ENCODE results near the gene MAP1LC3B. TPM values are rescaled to one million over a fixed set of nuclear protein-coding genes. Genes with fewer than 3 reads are reported as not detected.
A peak's percentile ranks its signal among the peaks of the same experiment; 100 is the strongest.

MAP1LC3B gene
- total RNA-seq (2014; rRNA removed; shearing (Covaris generic); ENCODE audit: low replicate concordance), result 5.2 and 11.6 TPM in 2 replicates

GRCh38 chr16:87391950-87392820, at the start of gene MAP1LC3B:
Gene MAP1LC3B (plus strand): TSS chr16:87392336. CDS start chr16:87392428, 92 bp downstream.
- in situ Hi-C loops (cut with HindIII; ENCODE audit: low pct_unique_long_range_greater_than_20kb, low sequenced_read_pairs), result no loop called here

DNA sequence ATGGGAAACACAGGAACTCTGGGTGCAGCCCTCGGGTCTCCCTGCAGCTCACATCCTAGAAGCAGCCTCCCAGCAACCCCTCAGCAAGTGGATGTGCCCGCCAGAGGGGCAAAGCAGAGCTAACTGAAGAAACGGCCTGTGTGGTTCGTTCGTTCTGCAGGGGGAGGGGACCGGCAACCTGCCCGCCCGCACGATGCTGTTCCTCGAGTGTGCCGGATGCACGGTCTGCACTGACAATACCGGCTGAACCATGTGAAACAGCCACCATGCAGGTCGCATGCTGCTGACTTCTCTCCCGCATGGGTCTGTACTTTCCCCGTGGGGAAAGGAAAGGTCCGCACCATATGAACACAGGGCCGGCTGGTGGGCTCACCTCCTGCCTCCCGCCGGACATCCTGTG, 49.6 kb upstream of the MAP1LC3B start:
- DNase-seq (ENCODE audit: low read depth), result no peak
- in situ Hi-C loops (cut with HindIII; ENCODE audit: low pct_unique_long_range_greater_than_20kb, low sequenced_read_pairs), result no loop called here

More at GRCh38 chr16:87391950-87392820, at the start of gene MAP1LC3B:
- DNase-seq (ENCODE audit: low read depth), result peak; percentile 98

- in situ Hi-C loops (cut with HindIII; ENCODE audit: low pct_unique_long_range_greater_than_20kb, low sequenced_read_pairs), result no loop called here
- DNase-seq (ENCODE audit: low read depth), result no peak
Measured at GRCh38 chr16:87342978-87343752, 49.0 kb upstream of the MAP1LC3B start.

- in situ Hi-C loops (cut with HindIII; ENCODE audit: low pct_unique_long_range_greater_than_20kb, low sequenced_read_pairs), result no loop called here
- DNase-seq (ENCODE audit: low read depth), result no peak
Measured at GRCh38 chr16:87343753-87344050, 48.4 kb upstream of the MAP1LC3B start.

GRCh38 chr16:87344165-87344930, 47.8 kb upstream of the MAP1LC3B start:
- no peak for DNase-seq (ENCODE audit: low read depth)
- in situ Hi-C loops (cut with HindIII; ENCODE audit: low pct_unique_long_range_greater_than_20kb, low sequenced_read_pairs), result no loop called here

DNA sequence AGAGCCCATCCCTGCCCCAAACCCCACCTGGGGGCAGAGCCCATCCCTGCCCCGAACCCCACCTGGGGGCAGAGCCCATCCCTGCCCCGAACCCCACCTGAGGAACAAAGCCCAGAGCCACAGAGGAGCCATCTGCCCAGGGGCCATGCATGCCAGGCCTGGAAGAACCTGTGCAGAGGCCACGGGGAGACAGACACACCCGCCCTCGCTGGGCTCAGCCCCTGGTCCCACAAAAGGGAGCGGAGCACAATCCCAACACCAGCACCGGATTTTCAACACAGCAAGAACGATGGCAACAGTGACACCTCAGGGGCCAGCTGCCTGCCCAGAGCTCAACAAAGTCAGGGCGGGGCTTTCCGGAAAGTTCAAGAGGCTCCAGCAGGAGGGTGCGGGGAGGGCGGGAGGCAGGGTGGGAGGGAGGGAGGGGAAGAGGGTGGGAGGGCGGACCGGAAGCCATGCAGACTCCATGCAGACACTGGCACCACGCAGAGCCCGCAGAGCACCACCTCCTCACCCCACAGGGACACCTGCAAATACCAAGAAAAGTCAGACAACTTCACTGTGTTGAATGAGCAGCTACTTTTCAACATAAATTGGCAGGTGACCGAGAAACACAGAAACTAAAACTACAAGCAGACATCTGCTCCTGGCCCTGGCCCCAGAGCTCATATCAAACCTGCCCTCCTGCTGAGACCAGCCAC, 47.1 kb upstream of the MAP1LC3B start:
- no peak for DNase-seq (ENCODE audit: low read depth)
- in situ Hi-C loops (cut with HindIII; ENCODE audit: low pct_unique_long_range_greater_than_20kb, low sequenced_read_pairs), result no loop called here

- in situ Hi-C loops (cut with HindIII; ENCODE audit: low pct_unique_long_range_greater_than_20kb, low sequenced_read_pairs), result no loop called here
Measured at GRCh38 chr16:87345726-87346424, 46.3 kb upstream of the MAP1LC3B start.

GRCh38 chr16:87346517-87347060, 45.5 kb upstream of the MAP1LC3B start:
- in situ Hi-C loops (cut with HindIII; ENCODE audit: low pct_unique_long_range_greater_than_20kb, low sequenced_read_pairs), result no loop called here

More at GRCh38 chr16:87345726-87346424, 46.3 kb upstream of the MAP1LC3B start:
- DNase-seq (ENCODE audit: low read depth), result no peak

DNA sequence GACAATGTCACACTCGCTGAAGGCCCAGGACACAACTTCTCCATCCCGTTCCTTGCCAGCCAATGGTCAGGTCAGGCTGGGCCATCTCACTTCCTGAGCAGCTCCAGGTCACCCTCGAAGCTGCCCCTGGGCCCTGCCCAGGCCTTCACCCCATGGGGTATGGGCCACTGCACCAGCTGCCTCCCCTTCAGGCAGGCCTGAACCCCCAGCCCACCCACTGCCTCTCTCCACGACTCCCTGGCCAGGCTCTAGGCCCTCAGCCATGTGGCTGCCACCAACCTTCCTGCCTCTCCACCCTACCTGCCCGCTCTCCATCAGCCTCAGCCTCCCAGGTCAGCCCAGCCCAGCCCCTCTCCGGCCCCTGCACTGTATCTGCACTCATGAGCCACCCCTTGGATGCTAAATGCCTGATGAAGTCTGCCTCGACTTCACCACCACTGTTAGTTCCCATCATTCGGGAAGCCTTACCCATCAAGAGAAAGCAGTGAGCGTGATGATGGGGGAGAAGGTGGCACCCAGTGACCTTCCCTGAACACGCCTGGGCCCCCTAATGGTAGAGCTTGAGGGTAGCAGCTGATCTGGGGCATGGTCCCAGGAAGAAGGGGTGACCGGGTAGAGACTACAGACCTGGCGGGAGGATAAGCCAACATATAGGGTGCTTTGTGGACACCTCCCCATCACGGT, 44.1 kb upstream of the MAP1LC3B start:
- DNase-seq (ENCODE audit: low read depth), result no peak
- in situ Hi-C loops (cut with HindIII; ENCODE audit: low pct_unique_long_range_greater_than_20kb, low sequenced_read_pairs), result no loop called here

More at GRCh38 chr16:87346517-87347060, 45.5 kb upstream of the MAP1LC3B start:
- DNase-seq (ENCODE audit: low read depth), result no peak

DNA sequence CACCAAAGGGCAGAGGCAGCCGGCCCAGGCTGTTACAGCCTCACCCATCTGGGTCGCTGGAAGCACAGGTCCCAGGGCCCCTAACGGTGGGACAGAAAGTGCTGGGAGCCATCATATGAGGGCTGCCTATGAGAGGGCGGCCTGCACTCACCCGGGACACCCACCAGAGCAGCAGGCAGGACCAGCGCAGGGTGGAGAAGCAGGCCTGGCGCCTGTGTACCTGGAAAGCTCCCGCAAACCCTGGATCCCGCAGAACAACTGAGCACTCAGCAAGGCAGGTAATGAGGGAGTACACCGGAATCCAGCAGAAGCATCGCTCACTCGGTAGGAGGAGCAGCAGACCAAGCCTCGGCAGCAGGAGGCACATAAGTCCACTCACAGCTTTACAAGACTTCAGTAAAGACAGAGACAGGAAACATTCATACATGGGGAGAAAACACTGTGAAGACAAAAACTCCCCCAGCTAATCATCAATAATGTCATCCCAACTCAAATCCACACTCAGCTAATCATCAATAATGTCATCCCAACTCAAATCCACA, 43.4 kb upstream of the MAP1LC3B start:
- DNase-seq (ENCODE audit: low read depth), result no peak
- in situ Hi-C loops (cut with HindIII; ENCODE audit: low pct_unique_long_range_greater_than_20kb, low sequenced_read_pairs), result no loop called here

- no peak for DNase-seq (ENCODE audit: low read depth)
- in situ Hi-C loops (cut with HindIII; ENCODE audit: low pct_unique_long_range_greater_than_20kb, low sequenced_read_pairs), result no loop called here
Measured at GRCh38 chr16:87350031-87350430, 42.1 kb upstream of the MAP1LC3B start.

DNA sequence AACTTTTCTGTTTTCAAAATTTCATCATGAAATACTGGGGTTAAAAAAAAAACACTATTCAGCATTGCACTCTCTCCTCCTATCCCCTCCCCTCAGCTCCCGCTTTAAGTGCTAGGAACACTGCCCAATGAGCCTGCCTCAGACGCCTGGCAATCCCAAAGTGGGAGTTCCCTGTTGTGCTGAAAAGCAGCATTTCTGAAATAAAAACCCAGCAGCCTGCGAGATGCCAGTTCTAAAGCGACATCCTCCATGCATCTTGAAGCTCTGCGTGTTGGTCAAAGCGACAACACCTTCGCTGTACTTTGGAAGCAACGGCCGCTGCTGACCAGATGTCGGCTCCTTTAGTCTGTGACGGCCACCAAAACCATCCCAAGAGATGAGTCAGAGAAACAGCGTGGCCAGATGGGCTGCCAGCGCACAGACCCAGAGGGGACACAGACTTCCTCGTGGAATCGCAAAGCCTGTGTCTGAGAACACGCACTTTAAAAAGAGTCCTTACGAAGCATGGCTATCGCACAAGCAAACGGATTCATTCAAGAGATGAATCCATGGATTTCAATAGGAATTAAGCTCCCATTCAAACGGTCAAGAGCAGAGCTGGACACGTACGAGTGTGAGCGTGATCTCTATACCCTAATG, 41.3 kb upstream of the MAP1LC3B start:
- in situ Hi-C loops (cut with HindIII; ENCODE audit: low pct_unique_long_range_greater_than_20kb, low sequenced_read_pairs), result no loop called here
- no peak for DNase-seq (ENCODE audit: low read depth)

DNA sequence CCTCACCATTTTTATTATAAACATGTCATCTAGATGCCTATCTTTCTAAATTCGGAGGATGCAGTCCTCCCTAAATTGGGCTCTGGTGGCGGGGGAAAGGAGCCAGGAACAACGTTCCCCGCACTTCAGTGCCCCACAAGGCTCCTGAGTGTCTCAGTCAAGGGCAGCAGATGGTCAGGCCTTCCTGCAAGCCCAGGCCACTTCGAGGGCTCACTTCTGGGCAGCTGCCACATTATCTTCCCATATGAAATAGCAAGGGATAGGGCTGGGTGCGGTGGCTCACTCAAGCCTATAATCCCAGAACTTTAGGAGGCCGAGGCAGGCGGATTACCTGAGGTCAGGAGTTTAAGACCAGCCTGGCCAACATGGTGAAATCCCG, 40.8 kb upstream of the MAP1LC3B start:
- no peak for DNase-seq (ENCODE audit: low read depth)
- in situ Hi-C loops (cut with HindIII; ENCODE audit: low pct_unique_long_range_greater_than_20kb, low sequenced_read_pairs), result no loop called here

DNA sequence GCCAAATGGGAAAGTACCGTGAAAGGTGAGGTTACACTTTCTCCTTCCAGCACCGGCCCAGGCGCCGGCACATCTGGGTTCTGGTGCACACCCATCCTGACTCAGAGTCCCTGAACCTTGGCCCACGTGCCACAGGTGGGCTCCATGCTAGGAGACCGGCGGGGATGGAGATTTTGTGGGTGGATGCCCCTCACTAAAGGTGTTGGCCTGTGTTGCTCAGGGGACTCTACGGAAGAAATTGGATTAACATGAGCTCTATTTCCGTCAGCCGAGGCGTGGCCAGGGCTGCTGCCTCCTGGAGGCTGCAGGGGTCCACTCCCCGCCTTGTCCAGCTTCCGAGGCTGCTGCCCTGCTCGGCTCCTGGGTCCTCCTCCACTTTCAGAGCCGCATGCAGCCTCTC, 39.3 kb upstream of the MAP1LC3B start:
- in situ Hi-C loops (cut with HindIII; ENCODE audit: low pct_unique_long_range_greater_than_20kb, low sequenced_read_pairs), result no loop called here
- no peak for DNase-seq (ENCODE audit: low read depth)

- DNase-seq (ENCODE audit: low read depth), result no peak
- in situ Hi-C loops (cut with HindIII; ENCODE audit: low pct_unique_long_range_greater_than_20kb, low sequenced_read_pairs), result no loop called here
Measured at GRCh38 chr16:87353613-87354012, 38.5 kb upstream of the MAP1LC3B start.

- DNase-seq (ENCODE audit: low read depth), result no peak
- in situ Hi-C loops (cut with HindIII; ENCODE audit: low pct_unique_long_range_greater_than_20kb, low sequenced_read_pairs), result no loop called here
Measured at GRCh38 chr16:87356491-87356853, 35.7 kb upstream of the MAP1LC3B start.
